ENCODE measurements around the gene FFAR3. TPM values are rescaled to one million over a fixed set of nuclear protein-coding genes. Genes with fewer than 3 reads are reported as not detected.

FFAR3 gene
- total RNA-seq, 3 donors from 2014 or later, result 1.5 TPM; not detected in 2

DNA sequence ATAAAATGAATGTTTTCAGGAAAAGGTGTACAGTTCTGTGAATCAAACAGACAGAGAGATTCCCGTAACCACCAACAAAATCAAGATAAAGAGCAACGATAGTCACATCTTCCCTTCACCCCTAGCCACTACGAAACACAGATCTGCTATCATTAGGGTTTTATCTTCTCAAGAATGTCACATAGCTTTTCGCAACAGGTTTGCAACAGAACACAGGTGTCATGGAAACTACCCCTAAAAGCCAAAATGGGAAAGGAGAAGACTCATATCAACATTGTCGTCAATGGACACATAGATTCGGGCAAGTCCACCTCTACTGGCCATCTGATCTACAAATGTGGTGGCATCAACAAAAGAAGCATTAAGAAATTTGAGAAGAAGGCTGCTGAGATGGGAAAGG is 23.7 kb downstream of the FFAR3 start:
- Histone ChIP-seq H3K4me3 (no peak overlapping the region), H3K4me1 (ENCODE audit: low read depth) (no peaks in the 10 kb centered on the region), H3K36me3 (ENCODE audit: low read depth) (no peaks in the 10 kb centered on the region), H3K9me3 (peaks cover 12% of the 10 kb centered on the region)
- ATAC-seq, result no peak
- no peak for TF ChIP-seq CTCF (IDR thresholded peaks at IDR 0.05)
- no peak for DNase-seq
- intact Hi-C loops (cut with DNase I, micrococcal nuclease), result no loop called here

DNA sequence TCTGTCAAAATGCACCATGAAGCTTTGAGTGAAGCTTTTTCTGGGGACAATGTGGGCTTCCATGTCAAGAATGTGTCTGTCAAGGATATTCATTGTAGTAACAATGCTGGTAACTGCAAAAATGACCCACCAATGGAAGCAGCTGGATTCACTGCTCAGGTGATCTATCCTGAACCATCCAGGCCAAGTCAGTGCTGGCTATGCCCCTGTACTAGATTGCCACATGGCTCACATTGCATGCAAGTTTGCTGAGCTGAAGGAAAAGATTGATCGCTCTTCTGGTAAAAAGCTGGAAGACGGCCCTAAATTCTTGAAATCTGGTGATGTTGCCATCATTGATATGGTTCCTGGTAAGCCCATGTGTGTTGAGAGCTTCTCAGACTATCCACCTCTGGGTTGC is 25.3 kb downstream of the FFAR3 start:
- H3K36me3 ChIP-seq (ENCODE audit: low read depth), result no peaks in the 10 kb centered on the region
- intact Hi-C loops (cut with DNase I, micrococcal nuclease), result no loop called here
- no peak overlapping the region for H3K4me3 ChIP-seq
- ATAC-seq (no peak), DNase-seq (no peak)
- TF ChIP-seq CTCF (IDR thresholded peaks at IDR 0.05), result no peak
- H3K4me1 ChIP-seq (ENCODE audit: low read depth), result no peaks in the 10 kb centered on the region
- H3K9me3 ChIP-seq, result peaks cover 12% of the 10 kb centered on the region

- DNase-seq, result no peak
- Histone ChIP-seq H3K9me3 (peaks cover 12% of the 10 kb centered on the region), H3K4me3 (no peak overlapping the region), H3K4me1 (ENCODE audit: low read depth) (no peaks in the 10 kb centered on the region), H3K36me3 (ENCODE audit: low read depth) (no peaks in the 10 kb centered on the region)
- intact Hi-C loops (cut with DNase I, micrococcal nuclease), result no loop called here
- no peak for TF ChIP-seq CTCF (IDR thresholded peaks at IDR 0.05)
- ATAC-seq, result no peak
These were observed 30.2 kb downstream of the FFAR3 start for GRCh38 chr19:35388277-35389054.

DNA sequence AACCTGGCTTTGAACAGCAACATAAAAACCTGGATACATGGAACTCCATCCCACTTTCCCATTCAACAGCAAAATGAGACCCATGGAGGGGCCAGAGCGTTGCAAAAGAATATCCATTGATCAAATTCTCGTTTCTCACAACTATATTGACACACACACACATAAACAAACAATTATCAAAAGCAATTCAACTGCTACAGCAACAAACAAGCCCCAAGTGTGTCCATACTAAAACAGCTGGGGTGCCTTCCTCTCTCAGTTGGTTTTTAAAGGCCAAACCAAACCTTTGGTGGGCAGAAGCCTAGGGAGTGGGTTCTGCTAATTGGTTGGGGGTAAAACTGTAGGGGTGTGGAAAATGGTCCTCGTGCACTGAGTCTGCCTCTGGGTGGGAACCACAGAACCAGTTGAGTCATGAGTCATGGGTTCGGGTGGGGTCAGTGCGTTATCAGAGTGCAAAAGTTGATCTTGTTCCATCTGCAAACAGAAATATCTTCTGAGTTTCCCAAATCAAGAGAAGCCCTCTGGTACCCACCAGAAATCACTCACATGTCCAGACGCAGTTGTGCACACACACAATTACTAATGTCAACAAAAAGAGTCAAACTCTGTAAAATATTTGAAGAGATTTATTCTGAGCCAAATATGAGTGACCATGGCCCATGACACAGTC is 31.1 kb downstream of the FFAR3 start:
- no peak for ATAC-seq
- intact Hi-C loops (cut with DNase I, micrococcal nuclease), result no loop called here
- H3K9me3 ChIP-seq, result peaks cover 12% of the 10 kb centered on the region
- no peak overlapping the region for H3K4me3 ChIP-seq
- H3K36me3 ChIP-seq (ENCODE audit: low read depth), result no peaks in the 10 kb centered on the region
- TF ChIP-seq CTCF (IDR thresholded peaks at IDR 0.05), result no peak
- no peak for DNase-seq
- H3K4me1 ChIP-seq (ENCODE audit: low read depth), result no peaks in the 10 kb centered on the region

DNA sequence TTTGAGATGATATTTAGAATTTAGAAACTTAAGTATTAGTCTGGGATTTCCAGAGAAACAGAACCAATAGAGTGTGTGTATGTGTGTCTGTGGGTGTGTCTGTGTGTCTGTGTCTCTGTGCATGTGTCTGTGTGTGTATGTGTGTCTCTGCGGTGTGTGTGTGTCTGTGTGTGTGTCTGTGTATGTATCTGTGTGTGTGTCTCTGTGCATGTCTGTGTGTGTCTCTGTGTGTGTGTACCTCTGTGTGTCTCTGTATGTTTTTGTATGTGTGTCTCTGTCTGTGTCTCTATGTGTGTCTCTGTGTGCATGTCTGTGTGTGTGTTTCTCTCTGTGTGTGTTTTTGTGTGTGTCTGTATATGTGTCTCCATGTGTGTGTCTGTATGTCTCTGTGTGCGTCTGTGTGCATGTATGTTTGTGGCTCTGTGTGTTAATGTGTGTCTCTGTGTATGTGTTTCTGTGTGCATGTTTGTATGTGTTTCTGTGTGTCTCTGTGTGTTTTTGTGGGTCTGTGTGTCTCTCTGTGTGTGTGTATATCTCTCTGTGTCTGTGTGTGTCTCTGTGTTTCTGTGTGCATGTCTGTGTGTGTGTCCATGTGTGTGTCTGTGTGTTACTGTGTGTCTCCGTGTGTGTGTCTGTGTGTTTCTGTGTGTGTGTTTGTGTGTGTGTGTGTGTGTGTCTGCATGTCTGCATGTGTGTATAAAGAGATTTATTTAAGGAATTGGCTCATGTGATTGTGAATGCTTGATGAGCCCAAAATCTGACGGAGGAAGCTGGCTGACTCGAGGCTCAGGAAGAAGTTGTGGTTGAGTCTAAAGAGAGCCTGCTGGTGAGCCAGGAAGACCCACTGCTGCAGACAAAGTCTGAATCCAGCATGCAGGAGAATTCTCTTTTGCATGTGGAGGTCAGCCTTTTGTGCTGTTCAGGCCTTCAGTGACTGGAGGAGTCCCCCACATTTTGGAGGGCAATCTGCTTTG is 34.8 kb downstream of the FFAR3 start:
- no peak for ATAC-seq
- no peak for DNase-seq
- Histone ChIP-seq H3K9me3 (no peaks in the 10 kb centered on the region), H3K4me3 (no peak overlapping the region), H3K36me3 (ENCODE audit: low read depth) (no peaks in the 10 kb centered on the region), H3K4me1 (ENCODE audit: low read depth) (no peaks in the 10 kb centered on the region)
- intact Hi-C loops (cut with DNase I, micrococcal nuclease), result no loop called here
- no peak for TF ChIP-seq CTCF (IDR thresholded peaks at IDR 0.05)

Data from mucosa of descending colon (tissue), 3 donors.